IgD-negative memory B cell (primary cell): ENCODE results near the gene PLEKHH2. TPM values are rescaled to one million over a fixed set of nuclear protein-coding genes. Genes with fewer than 3 reads are reported as not detected.
"Not testable (repeated sequence)": the region's sequence is repeated elsewhere in the genome, so short reads cannot be mapped to it uniquely, and the experiment has no call there.

Experiments
- H3K27ac Mint-ChIP-seq, 3 donors: one replicate each; pipeline ENCODE4 v1.8.0; 2020 to 2022; ENCODE audit warnings: mild to moderate bottlenecking in 3 of 3, mixed read lengths in 3 of 3, moderate library complexity in 1 of 3
- H3K27me3 Mint-ChIP-seq: one replicate; pipeline ENCODE4 v1.8.0; 2021; ENCODE audit warnings: mixed read lengths
- H3K36me3 Mint-ChIP-seq: one replicate; pipeline ENCODE4 v1.8.0; 2020; ENCODE audit warnings: mild to moderate bottlenecking, mixed read lengths
- H3K4me1 Mint-ChIP-seq, 3 donors: one replicate each; pipeline ENCODE4 v1.8.0; 2020 to 2022; ENCODE audit warnings: mixed read lengths in 3 of 3, mild to moderate bottlenecking in 1 of 3
- H3K4me3 Mint-ChIP-seq, 4 donors: one replicate each; pipeline ENCODE4 v1.8.0; 2020 to 2022; ENCODE audit warnings: mild to moderate bottlenecking in 4 of 4, mixed read lengths in 4 of 4, moderate library complexity in 3 of 4
- H3K9me3 Mint-ChIP-seq, 3 donors: one replicate each; pipeline ENCODE4 v1.8.0; 2020 to 2021; ENCODE audit warnings: mixed read lengths in 3 of 3, mild to moderate bottlenecking in 1 of 3
- polyA plus RNA-seq: library from polyadenylated mRNA; unstranded; fragments of 300-500 nt; fragmentation: Illumina TruSeq; gene quantifications from one replicate; pipeline ENCODE4 v1.2.3, GENCODE V29; 2021

The PLEKHH2 gene
- polyA plus RNA-seq, 1 donor from 2014 or later, result 0.46 TPM

DNA sequence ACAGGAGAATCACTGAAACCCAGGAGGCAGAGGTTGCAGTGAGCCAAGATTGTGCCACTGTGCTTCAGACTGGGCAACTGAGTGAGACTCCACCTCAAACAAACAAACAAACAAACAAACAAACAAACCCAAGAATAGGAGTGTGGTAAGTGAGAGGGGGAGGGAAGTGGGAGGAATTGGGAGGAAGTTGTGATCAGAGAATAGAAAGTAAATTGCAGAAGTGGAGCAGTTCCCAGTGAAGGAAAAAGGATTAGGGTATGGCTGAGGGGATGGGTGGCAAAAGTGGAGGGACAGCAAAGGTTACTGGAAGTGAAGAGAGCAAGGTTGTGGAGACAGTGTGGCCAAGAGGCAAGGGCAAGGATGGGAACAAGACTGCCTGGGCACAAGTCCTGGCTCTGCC, 80.3 kb downstream of the PLEKHH2 start:
- no peak overlapping the region for H3K4me3 Mint-ChIP-seq
- peaks cover 0 to 5% (median 0%) of the 10 kb centered on the region in 3 donors for H3K9me3 Mint-ChIP-seq
- H3K27me3 Mint-ChIP-seq, result peaks cover 6% of the 10 kb centered on the region
- H3K27ac Mint-ChIP-seq, result no peak overlapping the region
- H3K36me3 Mint-ChIP-seq, result peaks cover 6% of the 10 kb centered on the region
- H3K4me1 Mint-ChIP-seq, result peaks cover 9 to 21% (median 10%) of the 10 kb centered on the region in 3 donors

DNA sequence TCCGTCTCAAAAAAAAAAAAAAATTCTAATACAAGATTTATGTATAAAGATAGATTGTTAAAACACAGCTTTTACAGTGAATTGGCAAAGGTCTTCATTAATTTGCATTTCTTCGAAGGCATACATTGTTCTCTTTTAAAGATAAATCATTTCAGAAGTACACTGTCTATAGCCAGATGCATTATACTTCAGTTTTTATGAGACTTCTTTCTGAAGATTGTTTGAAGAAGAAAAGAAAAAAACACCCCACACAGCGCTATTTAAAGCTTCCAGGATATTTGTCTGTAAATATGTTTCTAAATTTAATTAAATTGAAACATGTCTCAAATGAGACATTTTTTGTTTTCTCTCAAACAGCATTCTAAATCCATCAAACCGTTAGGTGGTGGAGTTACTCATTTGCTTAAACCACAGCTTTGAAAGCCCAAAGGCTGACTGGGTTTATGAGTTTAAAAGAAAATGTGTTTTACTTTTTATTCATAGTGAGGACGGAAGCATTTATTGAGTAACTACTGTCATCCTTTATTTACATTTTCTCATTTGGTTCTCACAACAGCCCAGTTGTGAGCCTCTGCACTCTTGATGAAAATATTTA, 81.6 kb downstream of the PLEKHH2 start:
- peaks cover 9 to 21% (median 10%) of the 10 kb centered on the region in 3 donors for H3K4me1 Mint-ChIP-seq

DNA sequence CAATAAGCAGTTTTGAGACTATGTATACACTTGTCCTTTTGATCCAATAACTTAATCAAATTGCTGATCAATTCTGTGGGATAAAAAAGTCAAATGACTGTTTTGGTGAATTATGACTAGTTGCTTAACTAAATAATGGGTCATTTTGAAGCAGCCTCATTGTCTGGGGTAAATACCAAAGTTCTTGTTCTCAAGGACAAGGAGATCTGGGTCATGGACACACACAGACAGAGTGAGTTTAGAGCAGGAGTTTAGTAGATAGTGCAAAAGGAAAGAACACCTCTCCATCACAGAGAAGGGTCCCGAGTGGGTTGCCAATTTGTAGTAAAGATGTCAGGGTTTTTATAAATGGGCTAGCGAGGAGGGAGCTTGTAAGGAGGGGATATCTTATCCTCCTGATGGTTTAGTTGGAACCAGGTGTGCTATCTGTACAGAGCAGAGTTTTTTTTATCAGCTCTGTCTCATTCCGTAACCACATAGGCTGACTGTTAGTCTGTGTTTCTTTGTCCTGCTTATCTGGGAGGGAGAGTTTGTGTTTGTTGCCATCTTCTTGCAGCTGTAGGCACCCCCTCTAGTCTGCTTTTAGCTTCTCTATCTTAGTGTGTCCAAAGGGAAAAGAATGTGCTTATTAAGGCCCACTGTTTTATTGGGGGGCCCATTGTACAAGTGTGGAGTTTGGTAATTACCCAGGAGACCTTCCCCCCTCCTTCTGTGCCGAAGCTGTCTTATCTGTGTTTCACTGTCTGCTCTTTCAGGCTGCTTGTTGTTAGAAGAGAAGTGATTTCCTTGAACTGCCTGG, 87.9 kb downstream of the PLEKHH2 start:
- no peaks in the 10 kb centered on the region for H3K9me3 Mint-ChIP-seq
- no peak overlapping the region for H3K4me3 Mint-ChIP-seq
- H3K27ac Mint-ChIP-seq, result no peak overlapping the region

More for the DNA sequence above, 81.6 kb downstream of the PLEKHH2 start:
- Mint-ChIP-seq H3K9me3 (peaks cover 0 to 5% (median 0%) of the 10 kb centered on the region in 3 donors), H3K4me3 (no peak overlapping the region), H3K27me3 (peaks cover 3% of the 10 kb centered on the region), H3K36me3 (peaks cover 6% of the 10 kb centered on the region), H3K27ac (no peak overlapping the region)

DNA sequence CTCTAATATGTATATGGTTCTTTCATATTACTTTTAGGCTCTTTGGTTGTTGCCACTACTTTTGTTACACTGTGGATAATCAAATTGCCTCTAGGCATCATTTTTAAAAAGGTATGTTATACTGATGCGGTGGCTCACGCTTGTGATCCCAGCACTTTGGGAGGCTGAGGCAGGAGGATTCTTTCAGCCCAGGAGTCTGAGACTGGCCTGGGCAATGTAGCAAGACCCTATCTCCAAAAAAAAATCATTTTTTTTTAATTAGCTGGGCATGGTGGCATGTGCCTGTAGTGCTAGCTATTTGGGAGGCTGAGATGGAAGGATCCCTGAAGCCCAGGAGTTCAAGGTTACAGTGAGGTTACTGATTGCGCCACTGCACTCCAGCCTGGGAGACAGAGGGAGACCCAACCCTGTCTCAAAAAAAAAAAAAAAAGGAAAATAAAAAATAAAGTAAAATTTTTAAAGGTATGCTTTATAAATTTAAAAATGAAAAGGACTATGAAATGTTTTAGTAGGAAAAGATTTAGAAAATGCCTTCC, 88.7 kb downstream of the PLEKHH2 start:
- H3K27me3 Mint-ChIP-seq, result peaks cover 2% of the 10 kb centered on the region
- H3K27ac Mint-ChIP-seq, result no peak overlapping the region
- H3K9me3 Mint-ChIP-seq, result no peaks in the 10 kb centered on the region
- H3K36me3 Mint-ChIP-seq, result no peaks in the 10 kb centered on the region
- no peak overlapping the region for H3K4me3 Mint-ChIP-seq
- H3K4me1 Mint-ChIP-seq, result no peaks in the 10 kb centered on the region

More for the DNA sequence above, 87.9 kb downstream of the PLEKHH2 start:
- Mint-ChIP-seq H3K27me3 (peaks cover 2% of the 10 kb centered on the region), H3K4me1 (no peaks in the 10 kb centered on the region), H3K36me3 (no peaks in the 10 kb centered on the region)

DNA sequence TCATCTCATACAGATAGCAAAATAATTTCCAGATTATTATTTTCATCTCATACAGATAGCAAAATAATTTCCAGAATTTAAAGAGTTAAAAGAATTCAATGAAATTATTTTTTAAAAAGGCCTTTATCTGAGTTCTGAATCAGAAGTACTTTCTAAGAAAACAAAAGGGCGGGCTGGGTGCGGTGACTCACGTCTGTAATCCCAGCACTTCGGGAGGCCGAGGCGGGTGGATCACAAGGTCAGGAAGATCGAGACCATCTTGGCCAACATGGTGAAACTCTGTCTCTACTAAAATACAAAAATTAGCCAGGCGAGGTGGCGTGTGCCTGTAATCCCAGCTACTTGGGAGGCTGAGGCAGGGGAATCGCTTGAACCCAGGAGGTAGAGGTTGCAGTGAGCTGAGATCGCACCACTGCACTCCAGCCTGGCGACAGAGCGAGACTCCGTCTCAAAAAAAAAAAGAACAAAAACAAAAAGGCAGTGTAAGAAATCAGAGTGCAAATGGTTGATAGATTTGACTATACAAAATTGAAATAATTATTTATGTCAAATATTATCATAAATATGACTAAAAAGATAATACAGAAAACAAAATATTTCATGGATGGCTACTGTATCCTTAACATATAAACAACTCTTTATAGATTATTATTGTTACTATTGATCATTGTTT, 90.0 kb downstream of the PLEKHH2 start:
- H3K27ac Mint-ChIP-seq, result peak overlapping the region in 1 of 3 donors; percentile 45
- not testable (repeated sequence) for H3K36me3 Mint-ChIP-seq, H3K4me3 Mint-ChIP-seq, H3K9me3 Mint-ChIP-seq, H3K4me1 Mint-ChIP-seq, H3K27me3 Mint-ChIP-seq

DNA sequence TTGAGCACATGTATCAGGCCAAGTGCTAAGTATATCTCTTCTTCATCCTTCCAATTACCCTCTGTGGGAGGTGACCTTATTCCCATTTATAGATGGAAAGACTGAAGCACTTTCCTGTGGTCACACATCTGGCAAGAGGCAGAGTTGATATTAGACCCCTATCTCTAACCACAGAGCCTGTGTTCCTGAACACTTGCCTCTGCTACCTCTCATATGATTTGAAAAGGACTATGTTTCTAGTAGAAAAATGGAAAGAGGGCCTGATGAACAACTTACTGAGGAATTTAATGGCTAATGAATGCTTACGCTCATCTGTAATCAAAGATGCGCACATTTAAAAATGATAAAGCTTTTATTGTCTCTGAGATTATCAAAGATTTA, 90.6 kb downstream of the PLEKHH2 start:
- no peak overlapping the region for H3K4me3 Mint-ChIP-seq
- peaks cover 2% of the 10 kb centered on the region for H3K27me3 Mint-ChIP-seq
- no peaks in the 10 kb centered on the region for H3K4me1 Mint-ChIP-seq
- no peaks in the 10 kb centered on the region for H3K9me3 Mint-ChIP-seq
- no peaks in the 10 kb centered on the region for H3K36me3 Mint-ChIP-seq
- H3K27ac Mint-ChIP-seq, result peak overlapping the region in 1 of 3 donors; percentile 45

DNA sequence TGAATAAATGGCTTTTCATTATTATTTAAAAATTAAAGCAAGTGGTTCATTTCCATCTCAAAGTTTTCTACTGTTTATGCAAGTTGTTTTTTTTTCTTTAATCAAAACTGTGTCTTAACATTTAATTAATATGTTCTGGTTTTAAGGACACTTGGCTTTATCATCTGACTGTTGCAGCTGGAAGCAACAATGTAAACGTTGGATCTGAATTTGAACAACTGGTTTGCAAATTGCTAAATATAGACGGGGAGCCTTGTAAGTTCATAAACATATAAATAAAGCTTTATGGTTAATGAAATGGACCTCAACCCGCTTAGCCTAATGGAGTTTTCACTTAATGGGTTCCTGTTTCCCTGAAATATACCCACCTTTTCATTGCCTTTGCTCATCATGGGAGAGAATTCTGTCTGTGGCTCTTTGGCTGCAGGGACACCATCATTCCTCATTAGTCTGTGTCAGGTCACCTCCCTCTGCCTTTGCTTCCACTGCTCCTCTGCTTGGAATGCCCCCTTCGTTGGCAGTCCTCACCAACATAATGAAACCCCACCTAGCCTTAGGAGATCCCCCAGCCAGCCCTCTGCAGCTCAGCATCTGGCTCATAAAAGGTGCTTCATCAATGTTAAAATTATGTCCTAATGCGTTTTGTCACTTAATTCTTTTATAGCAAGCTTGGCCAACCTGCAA, 92.6 kb downstream of the PLEKHH2 start:
- H3K4me1 Mint-ChIP-seq, result no peaks in the 10 kb centered on the region

DNA sequence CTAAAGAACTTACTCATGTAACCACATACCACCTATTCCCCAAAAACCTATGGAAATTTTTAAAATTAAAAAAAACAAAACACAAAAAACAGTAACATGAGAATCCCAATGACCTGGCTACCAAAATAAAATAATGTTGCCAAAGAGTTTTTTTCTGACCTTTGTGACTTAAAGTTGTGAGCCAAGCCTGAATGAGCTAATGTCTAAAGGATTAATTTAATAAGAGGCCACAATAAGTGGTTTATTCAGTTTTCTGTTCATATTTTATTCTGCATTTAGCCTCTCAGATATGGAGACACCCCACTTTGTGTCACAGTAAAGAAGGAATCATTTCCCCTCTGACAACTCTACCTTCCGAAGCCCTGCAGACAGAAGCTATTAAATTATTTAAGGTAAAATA, 94.2 kb downstream of the PLEKHH2 start:
- Mint-ChIP-seq H3K4me3 (no peak overlapping the region), H3K36me3 (no peaks in the 10 kb centered on the region), H3K27ac (no peak overlapping the region), H3K4me1 (no peaks in the 10 kb centered on the region), H3K27me3 (peaks cover 3% of the 10 kb centered on the region), H3K9me3 (peaks cover 0 to 1% (median 0%) of the 10 kb centered on the region in 3 donors)

More for the DNA sequence above, 92.6 kb downstream of the PLEKHH2 start:
- Mint-ChIP-seq H3K36me3 (no peaks in the 10 kb centered on the region), H3K27me3 (peaks cover 4% of the 10 kb centered on the region), H3K27ac (no peak overlapping the region), H3K4me3 (no peak overlapping the region), H3K9me3 (peaks cover 0 to 1% (median 0%) of the 10 kb centered on the region in 3 donors)

DNA sequence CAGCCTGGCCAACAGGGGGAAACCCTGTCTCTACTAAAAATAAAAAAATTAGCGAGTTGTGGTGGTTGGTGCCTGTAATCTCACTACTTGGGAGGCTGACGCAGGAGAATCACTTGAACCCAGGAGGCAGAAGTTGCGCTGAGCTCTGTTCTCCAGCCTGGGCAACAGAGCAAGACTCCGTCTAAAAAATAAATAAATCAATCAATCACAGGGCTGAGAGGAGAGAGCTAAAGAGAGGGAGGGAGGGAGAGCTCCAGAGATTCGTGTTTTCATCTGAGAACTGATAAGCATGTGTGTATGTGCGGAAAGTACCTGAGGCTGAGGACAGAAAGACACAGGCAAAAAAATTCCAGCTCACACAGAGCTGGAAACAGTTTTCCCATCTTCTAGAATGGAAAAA, 99.6 kb downstream of the PLEKHH2 start:
- no peak overlapping the region for H3K27ac Mint-ChIP-seq
- peaks cover 0 to 1% (median 0%) of the 10 kb centered on the region in 3 donors for H3K9me3 Mint-ChIP-seq
- no peak overlapping the region for H3K4me3 Mint-ChIP-seq
- H3K27me3 Mint-ChIP-seq, result peaks cover 10% of the 10 kb centered on the region
- H3K36me3 Mint-ChIP-seq, result no peaks in the 10 kb centered on the region
- H3K4me1 Mint-ChIP-seq, result no peaks in the 10 kb centered on the region

DNA sequence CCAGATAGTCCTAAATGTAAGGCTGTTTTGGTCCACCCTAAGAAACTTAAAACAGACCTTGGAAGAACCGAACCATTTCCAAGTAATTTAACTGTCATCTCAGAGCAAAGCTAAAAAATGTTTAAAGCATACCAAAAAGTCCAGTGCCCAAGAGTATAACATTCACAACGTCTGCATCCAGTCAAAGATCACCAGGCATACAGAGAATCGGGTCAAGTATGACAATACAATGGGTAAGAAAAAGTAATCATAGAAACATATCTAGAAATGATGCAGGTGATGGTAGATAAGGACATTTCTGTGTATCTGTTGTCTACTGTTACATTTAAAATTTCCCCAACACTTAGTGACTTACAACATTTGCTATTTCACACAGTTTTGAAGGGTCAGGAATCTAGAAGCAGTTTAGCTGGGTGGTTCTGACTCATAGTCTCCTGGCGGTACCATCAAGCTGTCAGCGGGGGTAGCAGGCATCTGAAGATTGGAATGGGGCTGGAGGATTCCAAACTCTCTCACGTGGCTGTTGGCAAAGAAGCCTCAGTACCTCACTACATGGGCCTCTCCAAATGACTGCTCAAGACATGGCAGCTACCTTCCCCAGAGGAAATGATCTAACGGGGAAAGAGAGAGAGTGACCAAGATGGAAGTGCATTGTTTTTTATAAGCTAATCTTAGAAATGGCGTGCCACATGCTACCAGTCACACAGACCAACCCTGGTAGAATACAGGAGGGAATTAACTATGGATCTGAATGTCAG, 100.2 kb downstream of the PLEKHH2 start:
- Mint-ChIP-seq H3K36me3 (no peaks in the 10 kb centered on the region), H3K4me3 (no peak overlapping the region), H3K27ac (no peak overlapping the region), H3K27me3 (peaks cover 10% of the 10 kb centered on the region), H3K4me1 (no peaks in the 10 kb centered on the region), H3K9me3 (peaks cover 0 to 1% (median 0%) of the 10 kb centered on the region in 3 donors)

DNA sequence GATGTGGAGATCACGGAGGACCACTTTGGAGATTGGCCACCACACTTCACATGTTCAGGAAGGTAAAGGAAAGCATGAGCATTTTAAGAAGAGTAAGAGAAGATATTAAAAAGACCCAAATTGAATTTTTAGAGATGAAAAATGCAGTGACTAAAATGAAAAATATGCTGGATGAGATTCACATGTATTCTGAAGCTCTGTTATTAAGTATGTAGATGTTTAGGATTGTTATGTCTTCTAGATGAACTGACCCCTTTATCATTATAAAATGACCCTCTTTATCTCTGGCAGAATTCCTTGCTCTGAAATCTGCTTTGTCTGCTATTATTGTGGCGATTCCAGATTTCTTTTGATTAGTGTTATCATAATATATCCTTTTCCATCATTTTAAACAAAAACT, 100.8 kb downstream of the PLEKHH2 start:
- no peak overlapping the region for H3K27ac Mint-ChIP-seq
- peaks cover 0 to 1% (median 0%) of the 10 kb centered on the region in 3 donors for H3K9me3 Mint-ChIP-seq
- peaks cover 10% of the 10 kb centered on the region for H3K27me3 Mint-ChIP-seq
- no peaks in the 10 kb centered on the region for H3K4me1 Mint-ChIP-seq
- no peak overlapping the region for H3K4me3 Mint-ChIP-seq
- no peaks in the 10 kb centered on the region for H3K36me3 Mint-ChIP-seq

DNA sequence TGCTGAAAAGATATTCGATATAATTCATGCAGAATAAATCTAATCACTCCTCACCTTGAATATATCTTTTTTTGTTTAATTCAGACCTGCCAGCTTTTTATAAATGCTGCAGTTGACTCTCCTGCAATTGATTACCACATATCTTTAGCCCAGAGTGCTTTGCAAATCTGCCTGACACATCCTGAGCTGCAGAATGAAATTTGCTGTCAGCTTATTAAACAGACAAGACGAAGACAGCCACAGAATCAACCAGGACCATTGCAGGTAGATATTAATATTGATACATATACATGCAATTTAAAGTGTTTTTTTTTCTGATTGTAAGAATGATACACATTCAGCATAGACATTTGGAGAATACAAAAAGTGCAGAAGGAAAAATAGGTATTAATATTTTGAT, 101.2 kb downstream of the PLEKHH2 start:
- peaks cover 0 to 1% (median 0%) of the 10 kb centered on the region in 3 donors for H3K9me3 Mint-ChIP-seq
- H3K36me3 Mint-ChIP-seq, result no peaks in the 10 kb centered on the region
- H3K27me3 Mint-ChIP-seq, result peaks cover 10% of the 10 kb centered on the region
- H3K4me1 Mint-ChIP-seq, result no peaks in the 10 kb centered on the region
- H3K4me3 Mint-ChIP-seq, result no peak overlapping the region
- H3K27ac Mint-ChIP-seq, result no peak overlapping the region

DNA sequence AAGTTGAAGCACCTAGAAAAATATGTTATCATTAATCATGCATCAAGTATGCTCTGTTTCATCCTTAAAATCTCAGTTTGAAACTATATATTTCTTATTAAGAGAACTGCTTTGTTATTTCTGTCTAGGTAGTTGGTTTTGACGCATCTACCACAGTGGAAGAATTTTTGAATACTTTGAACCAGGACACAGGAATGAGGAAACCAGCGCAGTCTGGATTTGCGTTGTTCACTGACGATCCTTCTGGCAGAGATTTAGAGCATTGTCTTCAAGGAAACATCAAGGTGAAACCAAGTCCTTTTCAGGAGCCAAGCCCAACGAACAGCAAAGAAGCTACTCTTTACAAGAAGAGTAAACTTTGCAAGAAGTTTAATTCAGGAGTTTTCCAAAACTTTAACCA, 106.6 kb downstream of the PLEKHH2 start:
- H3K27ac Mint-ChIP-seq, result no peak overlapping the region
- no peaks in the 10 kb centered on the region for H3K4me1 Mint-ChIP-seq
- H3K4me3 Mint-ChIP-seq, result no peak overlapping the region
- peaks cover 7% of the 10 kb centered on the region for H3K27me3 Mint-ChIP-seq
- H3K36me3 Mint-ChIP-seq, result no peaks in the 10 kb centered on the region
- no peaks in the 10 kb centered on the region for H3K9me3 Mint-ChIP-seq

DNA sequence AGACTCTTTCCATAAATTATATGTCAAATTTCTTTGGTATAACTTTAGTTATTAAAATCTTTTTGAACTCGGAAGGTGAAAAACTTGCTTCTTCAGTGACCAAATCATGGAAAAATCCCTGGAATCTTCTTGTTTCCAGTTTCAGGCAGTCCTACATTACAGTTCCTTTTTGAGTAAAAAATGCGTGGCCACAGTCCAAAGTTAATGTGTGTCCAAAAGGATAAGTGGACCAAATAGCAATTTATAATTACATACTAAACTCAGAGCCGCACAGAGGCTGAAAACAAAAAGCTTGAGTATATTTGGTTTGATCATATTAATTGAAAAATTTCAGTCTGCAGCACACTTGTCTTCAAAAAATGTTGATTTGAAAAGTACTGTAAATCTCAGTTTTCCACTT, 108.4 kb downstream of the PLEKHH2 start:
- Mint-ChIP-seq H3K9me3 (no peaks in the 10 kb centered on the region), H3K4me3 (no peak overlapping the region), H3K4me1 (no peaks in the 10 kb centered on the region), H3K27ac (no peak overlapping the region), H3K36me3 (no peaks in the 10 kb centered on the region), H3K27me3 (peaks cover 7% of the 10 kb centered on the region)
